RWPE1 (cell line): ENCODE data around the gene TP53AIP1.

Experiments
- CTCF ChIA-PET: fragments of 350-600 bp; sonication (Branson Sonifier 250); formaldehyde crosslinking; extraction: SDS; loops from one replicate; lab custom pipeline; 2021; lab: Yijun Ruan, JAX
- POLR2A ChIA-PET: fragments of 400-600 bp; formaldehyde crosslinking; extraction: SDS; loops from one replicate; lab custom pipeline; 2020; ENCODE audit warnings: antibody characterized with exemption; ENCODE audit not compliant: low non-redundant PET; lab: Yijun Ruan, JAX
- DNase-seq: peaks from one replicate; pipeline ENCODE4 v3.0.0; 2012; ENCODE audit warnings: low spot score
- H3K27ac ChIP-seq: fragments of 450-650 bp; 2 replicates; pipeline ENCODE4 v1.5.1; 2017
- TF ChIP-seq, protein P1 (sequence below): fragments of 450-650 bp; conservative IDR thresholded peaks from 2 replicates; pipeline ENCODE4 v1.5.1; 2017; ENCODE audit warnings: low read depth, mild to moderate bottlenecking

Gene TP53AIP1

DNA sequence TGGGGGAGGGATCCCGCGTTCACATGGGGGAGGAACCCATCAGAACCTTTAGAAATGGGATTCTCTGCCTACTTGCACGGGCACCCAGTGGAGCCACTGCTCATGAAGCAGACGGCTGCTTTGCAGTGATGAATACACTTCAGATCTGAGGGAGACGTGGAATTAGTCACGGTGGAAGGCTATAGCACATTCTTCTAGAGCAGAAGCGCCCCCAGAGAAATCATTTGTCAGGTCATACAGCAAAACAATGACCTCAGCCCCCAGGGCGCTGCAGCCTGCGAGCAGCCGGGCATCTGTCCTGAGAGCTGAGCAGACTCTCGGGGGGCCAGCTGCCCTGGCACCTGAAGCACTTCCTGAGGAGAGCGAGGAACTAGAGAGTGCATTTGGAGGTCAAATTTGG is 12.7 kb downstream of the TP53AIP1 start:
- CTCF ChIA-PET = no interaction called here

GRCh38 chr11:128929468-128929867 is 13.2 kb downstream of the TP53AIP1 start:
- ChIA-PET POLR2A (no interaction called here), CTCF (interaction anchor here (0.9 kb wide), 1 partner anchor 45 kb away, joined by 5 read pairs; no protein-coding TSS in a partner anchor)
- no peak overlapping the region for H3K27ac ChIP-seq
- no peak for DNase-seq
- TF ChIP-seq, protein P1, sequence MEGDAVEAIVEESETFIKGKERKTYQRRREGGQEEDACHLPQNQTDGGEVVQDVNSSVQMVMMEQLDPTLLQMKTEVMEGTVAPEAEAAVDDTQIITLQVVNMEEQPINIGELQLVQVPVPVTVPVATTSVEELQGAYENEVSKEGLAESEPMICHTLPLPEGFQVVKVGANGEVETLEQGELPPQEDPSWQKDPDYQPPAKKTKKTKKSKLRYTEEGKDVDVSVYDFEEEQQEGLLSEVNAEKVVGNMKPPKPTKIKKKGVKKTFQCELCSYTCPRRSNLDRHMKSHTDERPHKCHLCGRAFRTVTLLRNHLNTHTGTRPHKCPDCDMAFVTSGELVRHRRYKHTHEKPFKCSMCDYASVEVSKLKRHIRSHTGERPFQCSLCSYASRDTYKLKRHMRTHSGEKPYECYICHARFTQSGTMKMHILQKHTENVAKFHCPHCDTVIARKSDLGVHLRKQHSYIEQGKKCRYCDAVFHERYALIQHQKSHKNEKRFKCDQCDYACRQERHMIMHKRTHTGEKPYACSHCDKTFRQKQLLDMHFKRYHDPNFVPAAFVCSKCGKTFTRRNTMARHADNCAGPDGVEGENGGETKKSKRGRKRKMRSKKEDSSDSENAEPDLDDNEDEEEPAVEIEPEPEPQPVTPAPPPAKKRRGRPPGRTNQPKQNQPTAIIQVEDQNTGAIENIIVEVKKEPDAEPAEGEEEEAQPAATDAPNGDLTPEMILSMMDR = no peak

More for the DNA sequence above, 12.7 kb downstream of the TP53AIP1 start:
- H3K27ac ChIP-seq = no peak overlapping the region
- TF ChIP-seq, protein P1 = no peak
- no peak for DNase-seq
- POLR2A ChIA-PET = no interaction called here

- POLR2A ChIA-PET = no interaction called here
Observed at GRCh38 chr11:128928400-128928799, 14.3 kb downstream of the TP53AIP1 start.

GRCh38 chr11:128927683-128928336 is 14.9 kb downstream of the TP53AIP1 start:
- ChIA-PET CTCF (interaction anchor here (1.2 kb wide), 1 partner anchor 96 kb away, joined by 3 read pairs; no protein-coding TSS in a partner anchor), POLR2A (no interaction called here)
- no peak overlapping the region for H3K27ac ChIP-seq
- TF ChIP-seq, protein P1 = no peak
- DNase-seq = no peak

More at GRCh38 chr11:128928400-128928799, 14.3 kb downstream of the TP53AIP1 start:
- H3K27ac ChIP-seq = no peak overlapping the region
- no peak for DNase-seq
- CTCF ChIA-PET = no interaction called here
- TF ChIP-seq, protein P1 = no peak

- CTCF ChIA-PET = interaction anchor here (1.2 kb wide), 1 partner anchor 95 kb away, joined by 3 read pairs; no protein-coding TSS in a partner anchor
- H3K27ac ChIP-seq = no peak overlapping the region
- POLR2A ChIA-PET = no interaction called here
- TF ChIP-seq, protein P1 = no peak
- no peak for DNase-seq
Observed at GRCh38 chr11:128927108-128927461, 15.6 kb downstream of the TP53AIP1 start.

DNA sequence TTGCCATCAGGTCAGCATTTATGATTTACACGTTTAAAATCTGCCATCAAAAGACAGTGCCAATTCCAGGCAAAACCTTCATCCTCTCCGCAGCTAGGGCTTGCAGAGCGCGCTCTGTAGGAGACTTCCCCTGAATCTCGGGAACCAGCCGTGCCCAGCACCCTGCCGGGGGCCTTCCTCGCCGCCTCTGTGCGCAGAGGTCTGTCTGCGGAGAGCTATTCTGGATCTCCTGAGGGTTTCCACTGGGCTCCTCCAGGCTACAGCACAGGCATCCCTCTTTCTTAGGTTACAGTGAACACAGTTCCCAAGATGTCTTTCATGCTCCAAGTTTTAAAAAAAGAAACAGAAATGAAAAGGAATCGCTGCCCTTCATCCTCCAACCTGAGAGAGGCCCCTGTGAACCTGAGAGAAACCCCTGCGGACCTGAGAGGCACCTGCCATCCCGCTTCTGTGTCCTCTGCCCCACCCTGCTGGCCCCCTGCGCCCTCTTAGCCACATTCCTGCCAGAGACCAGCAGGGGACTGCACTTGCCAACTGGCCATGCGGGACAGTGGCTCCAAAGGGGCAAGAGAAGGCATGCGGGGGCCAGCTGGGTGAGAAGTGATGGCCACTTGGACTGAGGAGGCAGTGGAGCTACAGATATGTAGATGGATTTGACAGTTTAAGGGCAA is 16.1 kb downstream of the TP53AIP1 start:
- TF ChIP-seq, protein P1 = no peak
- CTCF ChIA-PET = interaction anchor here (1.2 kb wide), 1 partner anchor 95 kb away, joined by 3 read pairs; no protein-coding TSS in a partner anchor
- POLR2A ChIA-PET = no interaction called here

More for the DNA sequence above, 16.1 kb downstream of the TP53AIP1 start:
- H3K27ac ChIP-seq = no peak overlapping the region
- DNase-seq = no peak
